Nephron progenitor cell (in vitro differentiated cells): Measurements from ENCODE around the gene PRPF38A.
A peak's percentile ranks its signal among the peaks of the same experiment; 100 is the strongest.
"Not testable (repeated sequence)": the region's sequence is repeated elsewhere in the genome, so short reads cannot be mapped to it uniquely, and the experiment has no call there.

Experiments used
- DNase-seq: peaks from one replicate; pipeline ENCODE4 v3.0.0; 2021
- H3K27ac Mint-ChIP-seq: 2 replicates; pipeline ENCODE4 v1.8.0; 2021; ENCODE audit warnings: mild to moderate bottlenecking, moderate library complexity, mixed read lengths
- H3K27me3 Mint-ChIP-seq: 2 replicates; pipeline ENCODE4 v1.8.0; 2021; ENCODE audit warnings: mild to moderate bottlenecking, low read depth, mixed read lengths; ENCODE audit not compliant: poor library complexity
- H3K36me3 Mint-ChIP-seq: 2 replicates; pipeline ENCODE4 v1.8.0; 2021; ENCODE audit warnings: low read depth, mixed read lengths
- H3K4me1 Mint-ChIP-seq: 2 replicates; pipeline ENCODE4 v1.8.0; 2021; ENCODE audit warnings: mixed read lengths
- H3K4me3 Mint-ChIP-seq: 2 replicates; pipeline ENCODE4 v1.8.0; 2021; ENCODE audit warnings: mild to moderate bottlenecking, moderate library complexity, mixed read lengths
- H3K9me3 Mint-ChIP-seq: 2 replicates; pipeline ENCODE4 v1.8.0; 2021; ENCODE audit warnings: mild to moderate bottlenecking, moderate library complexity, mixed read lengths
- TF ChIP-seq, protein P1 (sequence below): fragments of 200-600 bp; sonication (generic); IDR thresholded peaks from 2 replicates; pipeline ENCODE4 v1.5.0; 2021; ENCODE audit warnings: antibody characterized with exemption

PRPF38A gene

DNA sequence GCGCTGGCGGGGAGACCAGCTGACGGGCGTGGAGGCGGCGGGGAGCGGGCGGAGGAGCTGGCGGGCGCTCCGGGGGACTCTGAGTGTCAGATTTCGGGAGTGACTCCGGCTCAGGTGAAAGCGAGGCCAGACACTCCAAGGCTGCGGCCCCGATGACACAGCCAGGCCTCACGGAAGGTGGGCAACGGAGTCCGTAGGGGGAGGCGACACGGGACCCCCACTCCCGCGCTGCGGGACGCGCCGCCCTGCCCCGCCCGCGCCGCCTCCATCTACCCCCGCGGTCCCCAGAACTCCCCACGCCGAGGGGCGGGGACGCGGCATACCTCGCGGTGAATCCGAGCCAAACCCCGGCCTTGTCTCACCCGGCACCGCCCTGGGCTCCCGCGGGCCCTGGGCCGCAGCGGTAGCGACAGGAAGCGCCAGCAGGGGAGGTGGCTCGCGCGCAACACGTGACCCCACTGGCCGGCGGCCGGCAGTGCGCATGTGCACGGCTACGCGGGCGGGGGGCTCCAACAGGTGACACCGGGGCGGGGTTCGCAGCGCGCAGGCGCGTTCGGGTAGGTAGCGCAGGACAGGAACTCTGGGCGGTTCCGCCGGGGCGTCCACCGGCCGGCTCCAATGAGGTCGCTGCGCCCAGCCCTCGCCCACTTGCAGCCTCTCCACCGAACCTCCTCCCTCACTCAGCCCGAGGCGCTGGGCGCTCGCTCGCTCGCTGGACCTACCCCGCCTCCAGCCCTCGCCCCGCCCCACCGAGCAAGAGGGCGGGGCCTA is 38.5 kb upstream of the PRPF38A start, which contains the start of gene CC2D1B:
Gene CC2D1B, minus strand, starts transcription at position 460 of the 771 bp plus-strand sequence. CDS start 1,585 bp downstream, outside the sequence.
- peak; percentile 100 for DNase-seq
- H3K4me3 Mint-ChIP-seq: peak within 1 kb of the TSS; percentile 94
- H3K4me1 Mint-ChIP-seq: peaks cover 43% of the 10 kb centered on the region
- TF ChIP-seq, protein P1, sequence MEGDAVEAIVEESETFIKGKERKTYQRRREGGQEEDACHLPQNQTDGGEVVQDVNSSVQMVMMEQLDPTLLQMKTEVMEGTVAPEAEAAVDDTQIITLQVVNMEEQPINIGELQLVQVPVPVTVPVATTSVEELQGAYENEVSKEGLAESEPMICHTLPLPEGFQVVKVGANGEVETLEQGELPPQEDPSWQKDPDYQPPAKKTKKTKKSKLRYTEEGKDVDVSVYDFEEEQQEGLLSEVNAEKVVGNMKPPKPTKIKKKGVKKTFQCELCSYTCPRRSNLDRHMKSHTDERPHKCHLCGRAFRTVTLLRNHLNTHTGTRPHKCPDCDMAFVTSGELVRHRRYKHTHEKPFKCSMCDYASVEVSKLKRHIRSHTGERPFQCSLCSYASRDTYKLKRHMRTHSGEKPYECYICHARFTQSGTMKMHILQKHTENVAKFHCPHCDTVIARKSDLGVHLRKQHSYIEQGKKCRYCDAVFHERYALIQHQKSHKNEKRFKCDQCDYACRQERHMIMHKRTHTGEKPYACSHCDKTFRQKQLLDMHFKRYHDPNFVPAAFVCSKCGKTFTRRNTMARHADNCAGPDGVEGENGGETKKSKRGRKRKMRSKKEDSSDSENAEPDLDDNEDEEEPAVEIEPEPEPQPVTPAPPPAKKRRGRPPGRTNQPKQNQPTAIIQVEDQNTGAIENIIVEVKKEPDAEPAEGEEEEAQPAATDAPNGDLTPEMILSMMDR: no peak
- H3K27me3 Mint-ChIP-seq: peaks cover 10% of the 10 kb centered on the region
- peak within 1 kb of the TSS; percentile 96 for H3K27ac Mint-ChIP-seq
- H3K9me3 Mint-ChIP-seq: no peaks in the 10 kb centered on the region
- peaks cover 22% of the 10 kb centered on the region for H3K36me3 Mint-ChIP-seq

DNA sequence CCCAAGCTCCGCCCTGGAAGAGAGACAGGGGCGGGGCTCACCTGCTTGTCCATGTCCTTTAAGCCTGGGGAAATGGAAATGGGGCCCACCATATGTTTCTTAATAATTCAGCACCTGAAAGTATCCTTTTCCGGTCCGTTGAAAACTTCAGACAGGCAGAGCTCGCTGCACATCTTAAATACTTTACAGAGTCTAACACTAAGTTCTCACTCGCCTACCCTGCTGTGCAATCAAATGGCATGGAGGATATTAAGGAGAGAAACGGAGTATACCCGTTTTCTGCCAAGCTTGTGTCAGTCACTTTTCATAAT is 37.9 kb upstream of the PRPF38A start:
- Mint-ChIP-seq H3K36me3 (peaks cover 17% of the 10 kb centered on the region), H3K9me3 (no peaks in the 10 kb centered on the region), H3K4me3 (peak overlapping the region; percentile 94), H3K27ac (no peak overlapping the region), H3K4me1 (peaks cover 42% of the 10 kb centered on the region), H3K27me3 (peaks cover 10% of the 10 kb centered on the region)
- TF ChIP-seq, protein P1: no peak
- DNase-seq: no peak

DNA sequence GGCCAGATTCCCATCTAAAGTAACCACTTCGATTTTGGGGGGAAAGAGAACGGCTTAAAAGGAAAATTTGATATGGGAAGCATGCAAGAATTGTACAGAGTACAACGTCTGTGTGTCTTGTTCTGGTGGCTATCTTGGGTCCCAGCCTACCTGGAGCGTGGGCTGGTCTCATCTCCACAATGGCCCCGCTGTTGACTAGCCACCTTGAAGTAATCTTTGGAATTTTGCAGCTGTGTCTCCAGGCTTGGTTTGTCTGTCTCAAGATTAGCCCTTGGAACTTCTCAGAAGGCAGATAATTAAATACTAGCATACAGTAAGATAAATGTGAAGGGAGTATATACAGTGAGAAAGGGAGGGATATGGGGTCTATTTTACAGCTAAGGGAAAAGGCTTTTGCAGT is 37.1 kb upstream of the PRPF38A start:
- DNase-seq: no peak
- H3K36me3 Mint-ChIP-seq: peaks cover 12% of the 10 kb centered on the region
- peaks cover 10% of the 10 kb centered on the region for H3K27me3 Mint-ChIP-seq
- H3K27ac Mint-ChIP-seq: no peak overlapping the region
- TF ChIP-seq, protein P1: no peak
- H3K9me3 Mint-ChIP-seq: no peaks in the 10 kb centered on the region
- H3K4me1 Mint-ChIP-seq: peaks cover 38% of the 10 kb centered on the region
- H3K4me3 Mint-ChIP-seq: peak overlapping the region; percentile 94

DNA sequence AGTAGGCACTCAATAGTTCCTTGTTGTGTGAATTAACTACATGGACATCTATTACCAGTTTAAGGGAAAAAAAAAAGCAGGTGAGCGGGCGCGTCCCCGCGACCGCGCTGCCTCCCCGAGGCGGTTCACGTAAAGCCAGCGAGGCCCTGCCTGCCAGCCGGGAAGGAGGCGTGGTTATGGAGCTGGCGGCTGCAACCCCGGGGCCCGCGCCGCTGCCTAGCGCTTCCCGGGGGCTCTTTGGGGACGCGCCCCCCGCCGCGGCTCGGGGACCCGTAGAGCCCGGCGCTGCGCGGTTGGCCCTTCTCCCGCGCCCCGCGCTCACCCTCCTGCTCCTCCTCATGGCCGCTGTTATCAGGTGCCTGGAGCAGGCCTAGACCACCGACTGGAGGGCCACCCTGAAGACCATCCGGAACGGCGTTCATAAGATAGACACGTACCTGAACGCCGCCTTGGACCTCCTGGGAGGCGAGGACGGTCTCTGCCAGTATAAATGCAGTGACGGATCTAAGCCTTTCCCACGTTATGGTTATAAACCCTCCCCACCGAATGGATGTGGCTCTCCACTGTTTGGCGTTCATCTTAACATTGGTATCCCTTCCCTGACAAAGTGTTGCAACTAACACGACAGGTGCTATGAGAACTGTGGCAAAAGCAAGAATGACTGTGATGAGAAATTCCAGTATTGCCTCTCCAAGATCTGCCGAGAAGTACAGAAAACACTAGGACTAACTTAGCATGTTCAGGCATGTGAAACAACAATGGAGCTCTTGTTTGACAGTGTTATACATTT is 35.8 kb upstream of the PRPF38A start:
- TF ChIP-seq, protein P1: no peak
- peak; percentile 77 for DNase-seq

DNA sequence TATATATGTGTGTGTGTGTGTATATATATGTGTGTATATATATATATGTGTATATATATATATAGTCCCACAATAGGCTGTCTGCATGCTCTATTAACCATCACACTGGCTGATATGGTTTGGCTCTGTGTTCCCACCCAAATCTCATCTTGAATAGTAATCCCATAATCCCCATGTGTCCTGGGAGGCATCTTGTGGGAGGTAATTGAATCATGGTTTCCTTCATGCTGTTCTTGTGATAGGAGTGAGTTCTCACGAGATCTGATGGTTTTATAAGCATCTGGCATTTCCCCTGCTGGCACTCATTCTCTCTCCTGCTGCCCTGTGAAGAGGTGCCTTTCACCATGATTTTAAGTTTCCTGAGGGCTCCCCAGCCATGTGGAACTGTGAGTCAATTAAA is 34.6 kb upstream of the PRPF38A start:
- H3K9me3 Mint-ChIP-seq, H3K27me3 Mint-ChIP-seq, H3K4me3 Mint-ChIP-seq, H3K27ac Mint-ChIP-seq, DNase-seq: not testable (repeated sequence)
- Mint-ChIP-seq H3K36me3 (peaks cover 26% of the 10 kb centered on the region), H3K4me1 (peaks cover 30% of the 10 kb centered on the region)

More for the DNA sequence above, 35.8 kb upstream of the PRPF38A start:
- peaks cover 10% of the 10 kb centered on the region for H3K27me3 Mint-ChIP-seq
- peak overlapping the region; percentile 82 for H3K4me3 Mint-ChIP-seq
- H3K4me1 Mint-ChIP-seq: peaks cover 38% of the 10 kb centered on the region
- H3K36me3 Mint-ChIP-seq: peaks cover 18% of the 10 kb centered on the region
- no peaks in the 10 kb centered on the region for H3K9me3 Mint-ChIP-seq
- no peak overlapping the region for H3K27ac Mint-ChIP-seq

DNA sequence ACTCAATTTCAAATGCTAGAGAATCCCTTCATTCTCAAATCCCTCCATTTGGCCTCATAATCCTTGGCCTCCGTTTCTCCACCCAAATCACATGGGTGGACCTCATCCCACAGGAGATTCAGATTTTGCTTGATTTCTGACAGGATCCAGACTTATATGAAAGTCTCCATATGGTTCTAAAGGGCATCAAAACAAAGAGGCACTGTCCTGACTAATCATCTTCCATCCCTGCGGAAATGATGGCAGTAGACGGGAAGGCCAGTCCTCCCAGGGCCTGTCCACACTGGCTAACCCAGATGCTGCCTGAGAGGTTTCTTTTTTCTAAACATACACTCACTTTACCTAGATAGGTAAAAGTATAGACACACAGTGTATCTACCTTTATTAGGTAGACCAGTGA is 19.0 kb upstream of the PRPF38A start:
- H3K4me1 Mint-ChIP-seq: no peaks in the 10 kb centered on the region
- no peak overlapping the region for H3K27ac Mint-ChIP-seq
- no peaks in the 10 kb centered on the region for H3K9me3 Mint-ChIP-seq
- H3K27me3 Mint-ChIP-seq: peaks cover under 1% of the 10 kb centered on the region
- peaks cover 59% of the 10 kb centered on the region for H3K36me3 Mint-ChIP-seq
- no peak for DNase-seq
- TF ChIP-seq, protein P1: no peak
- no peak overlapping the region for H3K4me3 Mint-ChIP-seq
